IMR-90 (cell line): ENCODE data around the gene ANXA3. TPM values are rescaled to one million over a fixed set of nuclear protein-coding genes. Genes with fewer than 3 reads are reported as not detected.

Experiments used
- ATAC-seq: fragments of 200-7000 bp; cut with Tn5 transposase; 2 replicates; pipeline ENCODE4 v1.9.1; 2020; ENCODE audit warnings: low read depth, mild to moderate bottlenecking, moderate library complexity
- BruUV-seq: library from RNA; stranded (reverse); fragments of 400-500 nt; replicated peaks from 2 replicates; lab custom pipeline; 2021; lab: Mats Ljungman, UMichigan
- CTCF ChIA-PET: fragments of 300-600 bp; formaldehyde crosslinking; extraction: SDS; loops from one replicate; lab custom pipeline; 2021; ENCODE audit warnings: antibody characterized with exemption; lab: Yijun Ruan, JAX
- POLR2A ChIA-PET: fragments of 300-600 bp; sonication (Branson Sonifier 250); formaldehyde crosslinking; loops from one replicate; lab custom pipeline; 2022; ENCODE audit warnings: antibody characterized with exemption; ENCODE audit not compliant: unreplicated experiment; lab: Charles Lee
- DNase-seq: peaks from one replicate; pipeline ENCODE4 v3.0.0; 2013
- H2AFZ ChIP-seq: replicated peaks from 2 replicates; pipeline ENCODE3; 2013; ENCODE audit warnings: low read length, mild to moderate bottlenecking; ENCODE audit not compliant: poor library complexity
- H2AK5ac ChIP-seq: 2 replicates; pipeline ENCODE4 v1.6.1; 2013; ENCODE audit warnings: low read depth, low read length, inconsistent platforms
- H2AK9ac ChIP-seq: replicated peaks from 2 replicates; pipeline ENCODE3; 2013; ENCODE audit warnings: mild to moderate bottlenecking, low read depth, low read length, moderate library complexity; ENCODE audit not compliant: poor library complexity
- H2BK120ac ChIP-seq: 2 replicates; pipeline ENCODE4 v1.6.1; 2013; ENCODE audit warnings: low read depth, low read length, inconsistent platforms
- H2BK15ac ChIP-seq: 3 replicates; pipeline ENCODE4 v1.6.1; 2013; ENCODE audit warnings: low read depth, low read length, inconsistent platforms
- H2BK20ac ChIP-seq: 2 replicates; pipeline ENCODE4 v1.6.1; 2013; ENCODE audit warnings: low read depth, mild to moderate bottlenecking, inconsistent platforms, low read length, moderate library complexity
- H2BK5ac ChIP-seq: 2 replicates; pipeline ENCODE4 v1.6.1; 2013; ENCODE audit warnings: mild to moderate bottlenecking, low read depth, low read length, inconsistent platforms; ENCODE audit not compliant: poor library complexity, severe bottlenecking
- H3K14ac ChIP-seq: replicated peaks from 2 replicates; pipeline ENCODE4 v1.6.1; 2013; ENCODE audit warnings: low read depth, low read length, inconsistent platforms
- H3K18ac ChIP-seq: 2 replicates; pipeline ENCODE4 v1.6.1; 2013; ENCODE audit warnings: low read depth, low read length, control low read depth
- H3K23ac ChIP-seq: 2 replicates; pipeline ENCODE4 v1.6.1; 2013; ENCODE audit warnings: low read depth, low read length, inconsistent platforms
- H3K27ac ChIP-seq: 2 replicates; pipeline ENCODE4 v1.5.1; 2013; ENCODE audit warnings: mild to moderate bottlenecking, control low read depth, low read length; ENCODE audit not compliant: insufficient read depth
- H3K27me3 ChIP-seq: 2 replicates; pipeline ENCODE4 v1.6.1; 2013; ENCODE audit warnings: low read length; ENCODE audit not compliant: control insufficient read depth, insufficient read depth
- H3K36me3 ChIP-seq: 2 replicates; pipeline ENCODE4 v1.6.1; 2013; ENCODE audit warnings: low read length, mixed read lengths; ENCODE audit not compliant: control insufficient read depth, insufficient read depth
- H3K4ac ChIP-seq: 2 replicates; pipeline ENCODE4 v1.6.1; 2013; ENCODE audit warnings: low read depth, low read length, inconsistent platforms
- H3K4me1 ChIP-seq: 2 replicates; pipeline ENCODE4 v1.6.1; 2013; ENCODE audit warnings: low read length, mixed read lengths; ENCODE audit not compliant: control insufficient read depth, insufficient read depth
- H3K4me2 ChIP-seq: 2 replicates; pipeline ENCODE4 v1.6.1; 2013; ENCODE audit warnings: low read depth, mild to moderate bottlenecking, control low read depth, low read length, moderate library complexity
- H3K4me3 ChIP-seq: 2 replicates; pipeline ENCODE4 v1.5.1; 2013; ENCODE audit warnings: low read depth, mild to moderate bottlenecking, control low read depth, low read length, moderate library complexity; ENCODE audit not compliant: insufficient read depth
- H3K56ac ChIP-seq: 2 replicates; pipeline ENCODE4 v1.6.1; 2013; ENCODE audit warnings: low read length, inconsistent platforms; ENCODE audit not compliant: insufficient read depth; ENCODE audit errors: extremely low read depth
- H3K79me1 ChIP-seq, 2 experiments: 2 replicates each; pipeline ENCODE4 v1.6.1; 2013; ENCODE audit warnings: low read length in 2 of 2, inconsistent platforms in 1 of 2, low read depth in 1 of 2
- H3K9ac ChIP-seq: 2 replicates; pipeline ENCODE4 v1.6.1; 2013; ENCODE audit warnings: low read depth, low read length, control low read depth
- H3K9me1 ChIP-seq: 2 replicates; pipeline ENCODE4 v1.6.1; 2013; ENCODE audit warnings: low read length, inconsistent platforms; ENCODE audit not compliant: insufficient read depth
- H3K9me3 ChIP-seq: 2 replicates; pipeline ENCODE4 v1.6.1; 2013; ENCODE audit warnings: low read length; ENCODE audit not compliant: control insufficient read depth, insufficient read depth
- H4K20me1 ChIP-seq: 2 replicates; pipeline ENCODE4 v1.6.1; 2013; ENCODE audit warnings: low read length, inconsistent platforms; ENCODE audit not compliant: insufficient read depth
- H4K5ac ChIP-seq: 2 replicates; pipeline ENCODE4 v1.6.1; 2013; ENCODE audit warnings: mild to moderate bottlenecking, low read depth, low read length, control low read depth
- H4K8ac ChIP-seq, 2 experiments: 2 replicates each; pipeline ENCODE4 v1.6.1; 2013; ENCODE audit warnings: low read depth in 2 of 2, low read length in 2 of 2, control low read depth in 1 of 2, inconsistent platforms in 1 of 2
- H4K91ac ChIP-seq: 2 replicates; pipeline ENCODE4 v1.6.1; 2013; ENCODE audit warnings: low read depth, low read length, inconsistent platforms; ENCODE audit not compliant: insufficient read depth
- BHLHE40 ChIP-seq: fragments of 150-350 bp; IDR thresholded peaks from 2 replicates; pipeline ENCODE4 v1.6.1; 2016; ENCODE audit warnings: mild to moderate bottlenecking, low read depth, low read length
- CEBPB ChIP-seq: IDR thresholded peaks from 2 replicates; pipeline ENCODE4 v1.6.1; 2012; ENCODE audit warnings: low read depth, low read length, improper control_type of control experiment
- CHD1 ChIP-seq: IDR thresholded peaks from 2 replicates; pipeline ENCODE4 v1.6.1; 2012; ENCODE audit warnings: low read depth, low read length, improper control_type of control experiment
- FOS ChIP-seq: fragments of 150-350 bp; IDR thresholded peaks from 2 replicates; pipeline ENCODE4 v1.6.1; 2016; ENCODE audit warnings: low read depth, low read length
- MAZ ChIP-seq: IDR thresholded peaks from 2 replicates; pipeline ENCODE4 v1.6.1; 2012; ENCODE audit warnings: low read depth, mild to moderate bottlenecking, low read length, improper control_type of control experiment, moderate library complexity, borderline replicate concordance
- RAD21 ChIP-seq: IDR thresholded peaks from 2 replicates; pipeline ENCODE4 v1.6.1; 2012; ENCODE audit warnings: low read length, improper control_type of control experiment
- USF2 ChIP-seq: fragments of 150-350 bp; IDR thresholded peaks from 2 replicates; pipeline ENCODE4 v1.6.1; 2017; ENCODE audit warnings: mild to moderate bottlenecking, antibody characterized with exemption, low read length, low read depth
- WGBS, 2 experiments: methylation state at CpG; one replicate each; pipeline versions ENCODE4 v1.1.5 to v1.1.7; 2013; ENCODE audit warnings: missing lambda C conversion rate in 2 of 2; ENCODE audit not compliant: insufficient read length in 1 of 2; ENCODE audit errors: extremely low coverage in 2 of 2; 5-methylcytosine and 5-hydroxymethylcytosine counted together
- dilution Hi-C: fragments of 300-500 bp; cut with HindIII; formaldehyde crosslinking; loops from one replicate; pipeline ENCODE4 v1.14.3; 2018; ENCODE audit warnings: low sequenced_read_pairs; ENCODE audit not compliant: unreplicated experiment
- in situ Hi-C: fragments of 300-500 bp; cut with MboI; formaldehyde crosslinking; loops from 3 replicates; pipeline ENCODE4 v1.14.3; 2019; ENCODE audit warnings: low sequenced_read_pairs, inconsistent platforms, mixed read lengths
- intact Hi-C: fragments of 100-400 bp; cut with micrococcal nuclease; formaldehyde crosslinking; loops from 2 replicates; pipeline ENCODE4 v1.10.0; 2022
- polyA plus RNA-seq, 3 experiments: library from polyadenylated mRNA; depleted of rRNA; stranded (reverse); fragments of >200 nt; gene quantifications; 2 replicates each; pipeline ENCODE4 v1.2.3, GENCODE V29; 2012; ENCODE audit warnings: low replicate concordance in 1 of 3
- total RNA-seq: library from RNA; depleted of rRNA; stranded (reverse); fragments of >200 nt; gene quantifications from 2 replicates; pipeline ENCODE4 v1.2.3, GENCODE V29; 2012

Gene ANXA3
- total and polyA plus RNA-seq, 2 of the 4 experiments (the other 2 are of a cell fraction) = 4.2 to 5.0 TPM

DNA sequence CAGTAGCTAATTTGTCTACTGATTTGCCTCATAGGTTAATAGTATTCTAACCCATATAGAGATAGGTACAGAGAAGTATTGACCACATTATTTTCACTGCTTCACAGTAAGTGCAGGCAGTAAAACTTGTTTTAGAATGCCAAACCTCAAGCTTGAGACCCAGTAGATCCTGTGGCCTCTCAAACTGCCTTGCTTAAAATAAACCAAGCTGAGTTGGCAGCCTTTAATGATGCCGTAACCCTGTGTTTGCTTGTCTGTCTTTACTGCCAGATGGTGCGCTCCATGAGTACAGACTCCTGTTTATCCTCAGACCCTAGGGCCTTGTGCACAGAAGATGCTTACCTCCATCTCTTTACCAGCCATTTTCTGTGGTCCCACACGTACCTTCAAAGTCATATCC, 50.8 kb downstream of the ANXA3 start:
- Histone ChIP-seq H2BK5ac (no peak overlapping the region), H3K4me1 (no peaks in the 10 kb centered on the region), H4K91ac (no peak overlapping the region), H2AK5ac (peak overlapping the region; percentile 15; the same call in 1 of the 2 replicates), H4K8ac (no peak overlapping the region), H3K4me3 (no peak overlapping the region), H3K9me1 (no peaks in the 10 kb centered on the region), H3K9ac (no peak overlapping the region), H3K79me1 (no peaks in the 10 kb centered on the region), H3K23ac (no peak overlapping the region), H3K56ac (no peak overlapping the region), H4K20me1 (no peaks in the 10 kb centered on the region), H3K14ac (no peak overlapping the region), H2AFZ (no peak overlapping the region), H3K18ac (no peak overlapping the region), H4K5ac (no peak overlapping the region), H2BK15ac (no peak overlapping the region), H3K27ac (no peak overlapping the region), H3K4me2 (no peak overlapping the region), H2AK9ac (no peak overlapping the region), H2BK20ac (no peak overlapping the region), H3K27me3 (no peaks in the 10 kb centered on the region), H2BK120ac (no peak overlapping the region), H3K9me3 (no peaks in the 10 kb centered on the region), H3K36me3 (no peaks in the 10 kb centered on the region), H3K4ac (no peak overlapping the region)
- intact Hi-C loops = no loop called here
- no TSS peak for BruUV-seq
- ATAC-seq (no peak), DNase-seq (no peak)
- WGBS, 2 experiments = 90% methylated on average over 2 of the region's 3 CpGs; no CpG with 5 or more reads in 1 of the 2 experiments
- POLR2A ChIA-PET = no interaction called here
- TF ChIP-seq BHLHE40 (no peak), CEBPB (no peak), RAD21 (no peak), CHD1 (no peak), FOS (no peak), USF2 (no peak), MAZ (no peak)
- in situ Hi-C loops = no loop called here
- dilution Hi-C loops = loop anchor here (25.0 kb wide), 1 partner anchor 260 kb away; no protein-coding TSS in a partner anchor
- CTCF ChIA-PET = no interaction called here
